PC-9 (cell line): ENCODE measurements around the gene HOXB5. TPM values are rescaled to one million over a fixed set of nuclear protein-coding genes. Genes with fewer than 3 reads are reported as not detected.

ENCODE experiments used
- BruUV-seq: library from RNA; stranded (reverse); fragments of 400-500 nt; replicated peaks from 2 replicates; lab custom pipeline; 2021; lab: Mats Ljungman, UMichigan
- CTCF ChIA-PET: fragments of 300-600 bp; sonication (Branson Sonifier 250); formaldehyde crosslinking; loops from one replicate; lab custom pipeline; 2022; ENCODE audit warnings: antibody characterized with exemption; lab: Charles Lee
- POLR2A ChIA-PET: fragments of 300-600 bp; sonication (Branson Sonifier 250); formaldehyde crosslinking; loops from one replicate; lab custom pipeline; 2022; ENCODE audit warnings: antibody characterized with exemption; ENCODE audit not compliant: unreplicated experiment; lab: Charles Lee
- DNase-seq, 2 experiments: peaks; one replicate each; pipeline versions ENCODE4 v3.0.0 to v3.0.0-alpha.2; 2015 to 2022; ENCODE audit warnings: mixed read lengths in 1 of 2
- H2AFZ ChIP-seq: fragments of 200-600 bp; sonication (generic); 2 replicates; pipeline ENCODE4 v1.8.1; 2017; ENCODE audit warnings: antibody characterized with exemption
- H3F3A ChIP-seq: fragments of 200-600 bp; sonication (generic); 2 replicates; pipeline ENCODE4 v1.8.1; 2017; ENCODE audit warnings: antibody characterized with exemption, mild to moderate bottlenecking, low read depth; ENCODE audit not compliant: insufficient read depth
- H3K27ac ChIP-seq: fragments of 200-600 bp; sonication (generic); 2 replicates; pipeline ENCODE4 v1.6.1; 2016; ENCODE audit warnings: mixed run types
- H3K27me3 ChIP-seq: fragments of 200-600 bp; sonication (generic); 2 replicates; pipeline ENCODE4 v1.6.1; 2016; ENCODE audit warnings: low read depth, mixed run types; ENCODE audit not compliant: insufficient read depth
- H3K36me3 ChIP-seq: fragments of 200-600 bp; sonication (generic); 2 replicates; pipeline ENCODE4 v1.6.1; 2016; ENCODE audit warnings: low read depth, mixed run types
- H3K4me1 ChIP-seq: fragments of 200-600 bp; sonication (generic); replicated peaks from 2 replicates; pipeline ENCODE4 v1.6.1; 2016; ENCODE audit warnings: mixed run types; ENCODE audit not compliant: insufficient read depth
- H3K4me2 ChIP-seq: fragments of 200-600 bp; sonication (generic); 2 replicates; pipeline ENCODE4 v1.6.1; 2017; ENCODE audit warnings: mixed run types
- H3K4me3 ChIP-seq: fragments of 200-600 bp; sonication (generic); 2 replicates; pipeline ENCODE4 v1.6.1; 2016; ENCODE audit warnings: mixed run types
- H3K79me2 ChIP-seq: fragments of 200-600 bp; sonication (generic); 2 replicates; pipeline ENCODE4 v1.6.1; 2017; ENCODE audit warnings: low read depth, mixed run types
- H3K9me2 ChIP-seq: fragments of 200-600 bp; sonication (generic); 2 replicates; pipeline ENCODE4 v1.8.1; 2017; ENCODE audit warnings: mild to moderate bottlenecking; ENCODE audit not compliant: insufficient read depth
- H3K9me3 ChIP-seq: fragments of 200-600 bp; sonication (generic); 2 replicates; pipeline ENCODE4 v1.8.1; 2016; ENCODE audit warnings: low read depth; ENCODE audit not compliant: insufficient read depth
- H4K20me1 ChIP-seq: fragments of 200-600 bp; sonication (generic); 2 replicates; pipeline ENCODE4 v1.8.1; 2017; ENCODE audit not compliant: insufficient read depth
- EZH2 ChIP-seq: fragments of 200-600 bp; sonication (generic); IDR thresholded peaks from 2 replicates; pipeline ENCODE4 v1.8.0; 2017; ENCODE audit warnings: antibody characterized with exemption, low read depth
- intact Hi-C: fragments of 100-400 bp; cut with micrococcal nuclease; formaldehyde crosslinking; loops from one replicate; pipeline ENCODE4 v1.10.0; 2022; ENCODE audit not compliant: unreplicated experiment
- total RNA-seq: library from RNA; stranded (reverse); gene quantifications from 2 replicates; pipeline ENCODE4 v1.2.3, GENCODE V29; 2021
- TF ChIP-seq, protein P1 (sequence below): fragments of 200-600 bp; sonication (generic); conservative IDR thresholded peaks from 2 replicates; pipeline ENCODE4 v1.6.1; 2017; ENCODE audit warnings: mixed run types, antibody characterized with exemption, mild to moderate bottlenecking, moderate library complexity

HOXB5 gene
- total RNA-seq, 1 experiment from 2014 or later: 12.9 TPM

DNA sequence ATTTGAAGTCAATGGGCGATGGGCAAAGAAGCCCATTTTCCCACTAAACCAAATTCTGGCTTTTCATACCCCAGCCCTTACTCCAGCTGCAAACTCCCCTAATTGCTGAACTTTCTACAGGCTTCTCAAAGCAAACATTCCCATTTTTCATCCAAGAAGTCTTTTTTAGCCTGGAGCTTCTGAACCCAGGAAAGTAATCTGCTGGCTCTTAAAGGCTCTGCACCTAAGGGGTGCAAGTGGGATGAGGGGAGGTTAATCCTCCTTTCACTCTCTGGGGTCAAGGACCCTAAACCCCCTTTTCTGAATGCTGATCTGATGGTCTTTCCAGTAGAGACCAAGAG is 14.9 kb upstream of the HOXB5 start:
- no peaks in the 10 kb centered on the region for H3K27me3 ChIP-seq

DNA sequence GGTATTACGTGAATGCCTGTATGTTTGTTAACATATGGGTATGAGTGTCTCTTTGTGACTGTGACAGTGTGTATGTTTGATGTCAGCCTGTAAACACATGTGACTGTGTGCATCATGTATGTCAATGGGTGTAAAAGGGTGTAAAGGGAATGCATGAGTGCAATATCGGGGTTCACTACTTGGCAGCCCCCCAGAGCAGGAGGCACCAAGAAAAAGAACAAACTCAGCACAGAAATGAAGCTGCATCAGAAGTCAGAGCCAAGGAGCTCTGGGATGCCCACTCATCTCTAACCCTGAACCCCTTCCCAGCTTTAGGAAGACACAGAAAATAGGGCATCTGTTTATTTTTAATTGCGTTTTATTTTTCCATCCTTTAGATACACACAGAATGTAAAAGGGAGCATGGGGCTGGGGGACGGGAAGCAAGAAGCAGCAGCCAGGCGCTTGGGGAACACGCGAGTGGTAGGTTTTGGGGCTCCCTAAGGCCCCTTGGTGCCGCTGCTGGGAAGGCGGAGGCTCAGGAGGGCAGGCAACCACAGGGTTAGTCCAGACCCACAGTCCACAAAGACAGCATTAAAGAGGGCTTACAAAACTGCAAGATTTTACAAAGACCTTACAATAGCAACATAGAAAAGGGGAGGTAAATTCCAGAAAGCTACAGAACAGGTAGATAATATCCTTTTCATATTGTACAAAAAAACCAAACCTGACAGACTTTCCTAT is 13.5 kb upstream of the HOXB5 start:
- POLR2A ChIA-PET: no interaction called here
- no peak for DNase-seq
- no peaks in the 10 kb centered on the region for H3K27me3 ChIP-seq
- H3K79me2 ChIP-seq: peaks cover 49% of the 10 kb centered on the region
- peaks cover 22% of the 10 kb centered on the region for H3F3A ChIP-seq
- H3K9me2 ChIP-seq: no peaks in the 10 kb centered on the region
- H3K27ac ChIP-seq: no peak overlapping the region
- H2AFZ ChIP-seq: no peak overlapping the region
- CTCF ChIA-PET: interaction anchor here (0.7 kb wide), 1 partner anchor 270 kb away, joined by 4 read pairs; no protein-coding TSS in a partner anchor
- no peak overlapping the region for H3K4me2 ChIP-seq
- no peaks in the 10 kb centered on the region for H3K36me3 ChIP-seq
- TF ChIP-seq, protein P1, sequence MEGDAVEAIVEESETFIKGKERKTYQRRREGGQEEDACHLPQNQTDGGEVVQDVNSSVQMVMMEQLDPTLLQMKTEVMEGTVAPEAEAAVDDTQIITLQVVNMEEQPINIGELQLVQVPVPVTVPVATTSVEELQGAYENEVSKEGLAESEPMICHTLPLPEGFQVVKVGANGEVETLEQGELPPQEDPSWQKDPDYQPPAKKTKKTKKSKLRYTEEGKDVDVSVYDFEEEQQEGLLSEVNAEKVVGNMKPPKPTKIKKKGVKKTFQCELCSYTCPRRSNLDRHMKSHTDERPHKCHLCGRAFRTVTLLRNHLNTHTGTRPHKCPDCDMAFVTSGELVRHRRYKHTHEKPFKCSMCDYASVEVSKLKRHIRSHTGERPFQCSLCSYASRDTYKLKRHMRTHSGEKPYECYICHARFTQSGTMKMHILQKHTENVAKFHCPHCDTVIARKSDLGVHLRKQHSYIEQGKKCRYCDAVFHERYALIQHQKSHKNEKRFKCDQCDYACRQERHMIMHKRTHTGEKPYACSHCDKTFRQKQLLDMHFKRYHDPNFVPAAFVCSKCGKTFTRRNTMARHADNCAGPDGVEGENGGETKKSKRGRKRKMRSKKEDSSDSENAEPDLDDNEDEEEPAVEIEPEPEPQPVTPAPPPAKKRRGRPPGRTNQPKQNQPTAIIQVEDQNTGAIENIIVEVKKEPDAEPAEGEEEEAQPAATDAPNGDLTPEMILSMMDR: no peak
- no peak for TF ChIP-seq EZH2
- H4K20me1 ChIP-seq: 0 out of 2 replicates have a peak, but pooled peaks cover 5% of the 10 kb centered on the region
- no peak overlapping the region for H3K4me3 ChIP-seq
- H3K4me1 ChIP-seq: peaks cover 29% of the 10 kb centered on the region
- no TSS peak for BruUV-seq
- intact Hi-C loops: no loop called here
- no peaks in the 10 kb centered on the region for H3K9me3 ChIP-seq

More for the DNA sequence above, 14.9 kb upstream of the HOXB5 start:
- Histone ChIP-seq H3K79me2 (peaks cover 34% of the 10 kb centered on the region), H3K4me2 (peak overlapping the region; percentile 88; the same call in 1 of the 2 replicates), H3K9me3 (no peaks in the 10 kb centered on the region), H3K4me1 (peaks cover 24% of the 10 kb centered on the region), H3F3A (peaks cover 18% of the 10 kb centered on the region), H4K20me1 (no peaks in the 10 kb centered on the region), H3K4me3 (no peak overlapping the region), H3K36me3 (no peaks in the 10 kb centered on the region), H3K9me2 (no peaks in the 10 kb centered on the region), H3K27ac (no peak overlapping the region), H2AFZ (no peak overlapping the region)
- intact Hi-C loops: no loop called here
- ChIA-PET CTCF (no interaction called here), POLR2A (no interaction called here)
- BruUV-seq: no TSS peak
- no peak for TF ChIP-seq EZH2
- TF ChIP-seq, protein P1: no peak
- DNase-seq: no peak

- Histone ChIP-seq H3K4me2 (0 out of 2 replicates have a peak overlapping the region, but pooled peaks have one; percentile 93), H3F3A (peaks cover 22% of the 10 kb centered on the region), H3K9me3 (no peaks in the 10 kb centered on the region), H3K4me1 (peaks cover 34% of the 10 kb centered on the region), H3K27ac (no peak overlapping the region), H2AFZ (no peak overlapping the region), H3K27me3 (no peaks in the 10 kb centered on the region), H3K79me2 (peaks cover 57% of the 10 kb centered on the region), H3K9me2 (no peaks in the 10 kb centered on the region), H4K20me1 (peaks cover 13% of the 10 kb centered on the region), H3K36me3 (no peaks in the 10 kb centered on the region), H3K4me3 (no peak overlapping the region)
- no peak for DNase-seq
- ChIA-PET CTCF (no interaction called here), POLR2A (no interaction called here)
- intact Hi-C loops: no loop called here
- no TSS peak for BruUV-seq
- TF ChIP-seq, protein P1: no peak
- no peak for TF ChIP-seq EZH2
These were observed 12.7 kb upstream of the HOXB5 start for GRCh38 chr17:48605991-48606891.
